ENCODE results near the gene BCL11A.

DNA sequence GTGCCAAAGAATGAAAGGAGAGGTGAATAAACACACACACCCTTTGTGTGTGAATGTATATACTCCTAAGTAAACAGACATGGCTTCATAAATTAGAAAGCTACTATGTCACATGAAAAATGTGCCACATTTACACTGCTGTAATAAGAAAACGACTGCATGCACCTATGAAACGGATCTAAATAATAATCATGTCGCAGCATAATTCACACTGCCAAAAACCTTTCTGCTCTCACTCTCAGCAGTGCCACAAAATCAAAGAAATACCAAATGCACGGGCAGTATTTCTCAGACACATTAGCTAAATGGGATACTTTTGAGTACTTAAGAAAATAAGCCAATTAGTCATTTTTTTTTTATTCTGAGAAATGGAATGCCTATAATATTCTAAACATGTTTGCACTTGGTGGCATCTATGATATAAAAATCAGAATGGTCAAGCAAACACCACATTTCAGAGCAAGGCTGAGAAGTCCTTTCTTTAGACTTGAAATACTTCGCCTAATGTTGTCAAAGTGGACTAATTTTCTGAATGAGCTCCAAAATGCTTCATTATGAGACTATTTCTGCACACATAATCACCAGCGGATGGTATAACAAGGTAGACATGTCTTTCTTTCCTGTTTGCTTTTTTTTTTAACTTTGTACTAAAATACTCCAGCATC, 6.6 kb downstream of the BCL11A start:
- no peak for TF ChIP-seq POLR2A (IDR thresholded peaks at IDR 0.05)
- TF ChIP-seq, protein P1, sequence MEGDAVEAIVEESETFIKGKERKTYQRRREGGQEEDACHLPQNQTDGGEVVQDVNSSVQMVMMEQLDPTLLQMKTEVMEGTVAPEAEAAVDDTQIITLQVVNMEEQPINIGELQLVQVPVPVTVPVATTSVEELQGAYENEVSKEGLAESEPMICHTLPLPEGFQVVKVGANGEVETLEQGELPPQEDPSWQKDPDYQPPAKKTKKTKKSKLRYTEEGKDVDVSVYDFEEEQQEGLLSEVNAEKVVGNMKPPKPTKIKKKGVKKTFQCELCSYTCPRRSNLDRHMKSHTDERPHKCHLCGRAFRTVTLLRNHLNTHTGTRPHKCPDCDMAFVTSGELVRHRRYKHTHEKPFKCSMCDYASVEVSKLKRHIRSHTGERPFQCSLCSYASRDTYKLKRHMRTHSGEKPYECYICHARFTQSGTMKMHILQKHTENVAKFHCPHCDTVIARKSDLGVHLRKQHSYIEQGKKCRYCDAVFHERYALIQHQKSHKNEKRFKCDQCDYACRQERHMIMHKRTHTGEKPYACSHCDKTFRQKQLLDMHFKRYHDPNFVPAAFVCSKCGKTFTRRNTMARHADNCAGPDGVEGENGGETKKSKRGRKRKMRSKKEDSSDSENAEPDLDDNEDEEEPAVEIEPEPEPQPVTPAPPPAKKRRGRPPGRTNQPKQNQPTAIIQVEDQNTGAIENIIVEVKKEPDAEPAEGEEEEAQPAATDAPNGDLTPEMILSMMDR (IDR thresholded peaks at IDR 0.05 in 8 of 11, conservative IDR thresholded peaks at IDR 0.05 in 3 of 11): no peak
